Measurements from ENCODE around the gene PTX4.

The PTX4 gene

DNA sequence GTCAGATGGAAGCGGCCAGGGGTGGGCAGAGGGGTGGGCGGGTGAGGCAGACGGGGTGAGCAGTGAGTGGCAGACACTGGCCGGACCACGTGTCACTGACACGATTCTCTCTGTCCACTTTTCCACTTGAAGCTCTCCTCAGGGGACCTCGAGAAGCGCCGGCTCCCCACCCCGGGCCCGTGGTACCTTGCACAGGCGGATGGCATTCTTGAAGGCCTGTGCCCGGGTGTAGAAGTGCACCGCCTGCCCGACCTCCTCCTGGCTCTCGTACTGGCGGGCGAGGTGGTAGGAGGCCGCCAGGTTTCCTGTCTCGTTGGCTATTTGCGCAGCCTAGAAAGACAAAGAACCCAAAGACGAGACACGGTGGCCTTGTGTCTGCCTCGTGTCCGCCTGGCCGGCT lies 35.6 kb upstream of the PTX4 start:
- DNase-seq (ENCODE audit: low read depth in 3 of 3, low spot score in 1 of 3) = no peak

DNA sequence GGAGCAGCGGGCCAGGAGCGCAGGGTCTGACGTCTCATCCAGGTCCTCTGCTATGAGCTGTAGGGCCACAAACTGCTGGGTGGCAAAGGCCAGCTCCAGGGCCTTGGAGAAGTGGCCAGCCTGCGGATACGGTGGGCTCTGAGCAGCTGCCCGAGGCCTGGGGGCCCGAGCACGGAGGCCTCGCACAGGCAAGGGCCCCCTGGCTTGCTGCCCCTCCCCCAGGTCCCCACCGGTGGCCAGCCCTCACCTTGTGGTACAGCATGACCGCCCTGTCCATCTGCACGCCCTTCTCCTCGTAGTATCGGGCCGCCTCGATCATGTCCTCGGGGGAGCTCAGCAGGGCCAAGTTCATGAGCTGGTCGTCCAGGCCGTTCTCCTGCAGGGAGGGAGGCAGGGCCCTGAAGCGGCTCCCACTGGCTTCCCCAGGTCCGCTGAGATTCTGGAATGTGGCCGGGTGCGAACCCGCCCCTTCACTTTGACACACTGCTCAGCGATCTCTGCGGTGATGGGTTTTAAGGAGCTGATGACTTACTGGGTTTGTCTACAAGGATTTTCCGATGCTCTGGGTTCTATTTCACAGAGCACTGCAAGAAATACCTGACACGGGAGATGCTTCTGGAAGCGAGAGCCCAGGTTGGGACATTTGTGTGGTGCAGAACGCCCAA lies 35.0 kb upstream of the PTX4 start:
- no peak for DNase-seq (ENCODE audit: low read depth in 3 of 3, low spot score in 1 of 3)

DNA sequence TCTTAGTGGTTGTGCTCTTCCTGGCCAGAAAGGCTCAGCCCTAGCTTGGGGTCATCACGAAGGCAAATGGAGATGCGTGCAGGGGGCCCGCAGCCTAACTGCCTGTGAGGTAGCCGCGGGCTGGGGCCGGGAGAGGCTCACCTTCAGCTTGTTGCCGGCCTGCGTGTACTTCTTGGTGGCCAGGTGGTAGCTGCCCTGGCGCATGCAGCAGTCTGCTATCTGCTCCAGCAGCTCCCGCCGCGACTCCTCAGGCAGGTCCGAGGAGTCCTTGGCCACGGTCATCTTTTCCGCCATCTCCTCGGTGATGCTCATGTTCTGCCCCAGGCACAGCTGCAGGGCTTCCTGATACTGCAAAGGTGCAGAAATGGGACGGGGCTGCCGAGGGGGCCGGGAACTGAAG lies 31.7 kb upstream of the PTX4 start:
- DNase-seq (ENCODE audit: low read depth in 3 of 3, low spot score in 1 of 3) = no peak

DNA sequence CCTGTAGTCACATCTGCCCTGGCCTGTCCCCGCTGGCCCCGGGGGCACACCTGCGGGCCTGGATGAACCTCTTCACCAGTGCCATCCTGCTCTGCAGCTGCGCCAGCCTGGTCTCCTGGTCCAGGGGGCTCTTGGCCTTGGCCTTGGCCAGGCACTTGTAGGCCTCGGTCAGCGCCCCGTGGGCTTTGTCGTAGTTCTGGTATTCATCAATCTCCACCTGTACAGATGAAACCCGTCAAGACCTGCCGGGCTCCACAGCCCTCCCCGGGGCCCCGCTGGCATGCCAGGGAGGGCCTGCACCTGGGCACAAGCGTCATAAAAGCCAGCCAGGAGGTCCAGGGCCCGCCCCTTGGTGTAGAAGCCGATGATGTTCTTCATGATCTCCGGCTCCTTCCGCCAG lies 31.1 kb upstream of the PTX4 start:
- no peak for DNase-seq (ENCODE audit: low read depth in 3 of 3, low spot score in 1 of 3)

DNA sequence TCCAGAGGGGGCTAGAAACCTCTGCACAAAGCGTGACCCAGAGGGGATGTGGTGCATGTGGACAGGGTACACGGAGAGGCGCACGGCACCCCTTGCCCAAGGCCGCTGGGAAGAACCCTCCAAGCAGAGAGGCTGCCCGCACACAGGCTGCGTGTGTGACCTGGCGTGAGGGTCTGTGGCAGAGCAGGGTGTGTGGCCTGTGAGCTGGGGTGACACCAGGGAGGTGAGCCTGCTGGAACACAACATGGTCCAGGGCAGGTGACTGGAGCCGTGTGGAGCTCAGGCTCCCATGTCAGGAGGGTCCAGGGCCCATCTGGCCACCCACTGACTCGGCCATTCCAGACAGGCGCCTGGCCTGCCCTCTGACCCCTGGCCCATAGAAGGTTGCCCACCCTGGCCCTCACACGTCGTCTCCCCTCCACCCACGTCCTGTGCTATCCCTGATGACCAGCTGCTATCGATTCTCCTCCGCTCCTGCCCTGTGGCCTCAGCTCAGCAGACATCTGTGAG lies 29.9 kb upstream of the PTX4 start:
- no peak for DNase-seq (ENCODE audit: low read depth in 3 of 3, low spot score in 1 of 3)

DNA sequence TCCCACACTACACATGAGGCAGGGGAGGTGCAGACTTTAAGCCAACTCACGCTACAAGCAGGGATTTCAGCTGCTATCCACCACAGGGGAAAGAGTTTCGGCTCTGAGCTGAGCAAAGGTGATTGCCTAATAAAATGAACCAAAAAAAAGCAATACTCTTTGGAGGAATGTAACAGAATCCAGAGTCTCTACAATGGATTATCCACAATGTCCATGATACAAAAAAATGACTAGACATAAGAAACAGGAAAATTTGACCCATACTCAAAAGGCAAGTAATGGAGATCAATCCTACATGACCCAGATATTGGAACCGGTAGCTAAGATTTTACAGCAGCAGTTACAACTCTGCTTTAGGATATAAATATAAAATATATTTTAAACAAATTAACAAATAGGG lies 25.8 kb upstream of the PTX4 start:
- no peak for DNase-seq (ENCODE audit: low read depth in 3 of 3, low spot score in 1 of 3)

DNA sequence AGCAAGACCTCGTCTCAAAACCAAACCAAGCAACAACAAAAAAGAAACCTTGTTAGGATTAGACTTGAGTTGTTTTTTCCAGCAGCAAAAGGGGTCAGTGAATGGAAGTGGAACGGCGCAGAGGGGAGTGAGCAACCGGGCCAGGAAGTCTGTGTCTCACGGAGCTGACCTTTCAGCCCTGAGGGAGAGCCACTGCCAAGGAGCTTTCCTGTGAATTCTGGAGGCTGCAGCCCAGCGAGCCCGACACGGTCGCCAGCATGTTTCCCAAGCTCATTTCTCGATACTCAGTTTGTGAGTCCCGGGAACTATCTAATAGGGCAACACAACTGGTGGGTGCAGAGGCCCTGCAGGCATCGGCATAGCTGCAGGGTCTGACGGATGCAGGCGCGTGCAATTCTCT lies 24.0 kb upstream of the PTX4 start:
- DNase-seq (ENCODE audit: low read depth in 3 of 3, low spot score in 1 of 3) = no peak

DNA sequence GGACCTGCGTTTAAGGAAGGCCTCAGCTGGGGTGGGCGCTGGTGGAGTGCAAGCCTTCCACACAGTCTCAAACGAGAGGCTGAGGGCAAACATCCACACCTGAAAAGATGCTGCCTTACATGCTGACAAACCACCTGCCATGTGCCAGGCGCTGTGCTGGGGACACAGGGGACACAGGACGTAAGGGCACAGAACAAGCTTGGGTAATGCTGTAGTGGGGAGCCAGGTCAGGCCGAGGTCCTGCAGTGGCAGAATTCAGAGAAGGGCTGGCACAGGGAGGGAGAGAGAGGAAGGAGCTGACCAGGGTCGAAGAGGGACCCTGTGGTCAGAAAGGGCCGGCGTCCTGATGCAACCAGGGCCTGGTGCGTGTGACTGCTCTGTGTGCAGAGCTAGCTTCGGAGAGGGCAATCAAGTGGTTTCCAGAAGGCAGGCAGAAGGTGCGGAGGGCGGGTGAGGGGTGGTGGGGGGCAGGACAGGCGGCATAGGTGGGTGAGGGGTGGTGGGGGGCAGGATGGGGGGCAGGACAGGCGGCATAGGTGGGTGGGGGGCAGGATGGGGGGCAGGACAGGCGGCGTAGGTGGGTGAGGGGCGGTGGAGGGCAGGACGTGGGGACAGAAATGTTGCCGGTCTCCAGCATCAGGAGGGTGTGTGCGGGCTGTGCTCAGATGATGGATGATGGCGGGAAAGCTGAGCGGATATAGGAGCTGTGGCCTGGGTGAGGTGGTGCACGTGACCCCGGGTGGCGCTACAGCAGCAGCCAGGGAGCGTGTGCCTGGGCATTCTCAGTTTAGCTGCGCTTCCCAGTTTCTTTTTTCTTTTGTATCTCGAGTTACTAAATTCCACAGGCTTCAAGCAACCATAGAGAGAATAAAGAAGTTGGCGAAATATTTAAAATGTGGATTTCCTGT lies 23.2 kb upstream of the PTX4 start:
- no peak for DNase-seq (ENCODE audit: low read depth in 3 of 3, low spot score in 1 of 3)

DNA sequence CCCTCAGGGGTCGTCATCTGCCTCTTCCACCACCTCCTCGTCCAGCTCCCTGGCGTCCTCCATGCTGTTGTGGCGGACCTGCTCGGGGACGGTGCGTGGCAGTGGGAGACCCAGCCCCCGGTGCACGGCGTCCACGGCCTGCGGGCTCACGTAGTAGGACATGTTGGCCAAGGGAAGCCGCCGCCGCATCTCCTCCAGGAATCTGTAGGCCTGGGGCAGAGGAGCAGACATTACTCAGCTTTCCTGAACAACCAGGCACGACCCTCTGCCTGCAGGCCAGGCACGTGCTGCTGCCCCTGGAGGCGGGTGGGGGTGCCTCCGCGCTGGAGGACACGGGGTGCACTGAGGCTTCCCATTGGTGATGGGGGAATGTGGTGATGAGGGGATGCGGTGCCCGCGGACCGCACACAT lies 22.2 kb upstream of the PTX4 start:
- no peak for DNase-seq (ENCODE audit: low read depth in 3 of 3, low spot score in 1 of 3)

DNA sequence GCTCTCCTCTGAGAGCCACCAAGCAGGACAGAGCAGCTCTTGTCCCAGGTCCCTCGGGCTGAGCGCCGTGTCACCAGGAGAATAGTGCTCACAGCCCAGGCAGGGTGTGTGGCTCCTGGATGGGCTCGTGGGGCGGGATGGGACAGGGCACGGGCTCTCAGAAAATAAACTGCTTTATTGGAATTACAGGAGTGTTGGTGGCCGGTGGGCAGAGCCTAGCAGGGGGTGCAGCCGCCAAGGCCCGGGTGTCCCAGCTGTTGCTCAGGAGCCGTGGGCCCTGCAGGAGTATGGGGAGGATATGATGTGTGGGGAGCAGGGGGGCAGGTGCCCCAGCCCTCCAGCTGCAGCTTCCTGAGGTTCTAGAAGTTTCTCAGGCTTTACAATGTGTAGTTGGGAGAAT lies 21.5 kb upstream of the PTX4 start:
- DNase-seq (ENCODE audit: low read depth in 3 of 3, low spot score in 1 of 3) = no peak

DNA sequence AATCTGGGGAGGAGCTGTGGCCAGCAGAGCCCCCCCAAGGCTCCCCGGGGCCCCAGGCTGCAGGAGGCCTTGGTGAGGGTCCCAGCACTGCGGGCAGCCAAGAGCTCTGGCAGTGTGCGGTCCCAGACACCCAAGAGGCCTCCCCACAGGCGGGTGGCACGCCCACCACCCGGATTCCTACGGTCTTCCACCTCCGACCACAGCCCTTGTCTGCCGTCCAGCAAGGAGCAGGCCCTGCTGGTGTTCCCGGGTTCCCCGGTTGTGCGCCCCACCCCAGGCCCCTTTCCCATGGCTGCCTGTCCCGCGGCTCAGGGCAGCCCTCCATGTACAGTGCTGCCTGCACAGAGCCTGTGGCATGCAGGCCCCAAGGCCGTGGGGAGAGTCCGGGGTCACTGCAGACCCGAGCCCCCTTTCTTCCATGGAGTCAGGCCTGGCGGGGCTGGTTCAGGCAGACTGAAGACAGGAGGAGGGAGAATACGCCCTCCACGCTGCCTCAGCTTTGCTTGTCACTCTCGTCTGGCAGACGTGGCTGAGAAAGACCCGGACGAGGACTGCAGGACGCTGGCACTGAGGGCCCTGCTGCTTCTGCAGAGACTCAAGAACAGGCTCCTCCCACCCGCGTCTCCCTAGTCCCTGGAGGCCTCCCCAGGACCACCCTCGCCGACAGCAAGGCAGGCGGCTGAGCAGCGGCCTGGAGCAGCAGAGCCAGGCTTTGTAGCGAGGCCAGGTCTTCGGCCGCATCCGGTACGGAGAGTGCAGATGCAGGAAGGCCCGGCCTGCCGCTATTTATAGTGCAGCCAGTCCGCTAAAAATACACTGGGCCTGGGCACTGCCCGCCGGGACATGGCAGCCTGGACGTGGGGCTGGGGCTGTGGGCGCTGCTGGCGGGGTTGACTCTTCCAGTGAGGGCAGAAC lies 20.8 kb upstream of the PTX4 start:
- DNase-seq (ENCODE audit: low read depth in 3 of 3, low spot score in 1 of 3) = no peak

DNA sequence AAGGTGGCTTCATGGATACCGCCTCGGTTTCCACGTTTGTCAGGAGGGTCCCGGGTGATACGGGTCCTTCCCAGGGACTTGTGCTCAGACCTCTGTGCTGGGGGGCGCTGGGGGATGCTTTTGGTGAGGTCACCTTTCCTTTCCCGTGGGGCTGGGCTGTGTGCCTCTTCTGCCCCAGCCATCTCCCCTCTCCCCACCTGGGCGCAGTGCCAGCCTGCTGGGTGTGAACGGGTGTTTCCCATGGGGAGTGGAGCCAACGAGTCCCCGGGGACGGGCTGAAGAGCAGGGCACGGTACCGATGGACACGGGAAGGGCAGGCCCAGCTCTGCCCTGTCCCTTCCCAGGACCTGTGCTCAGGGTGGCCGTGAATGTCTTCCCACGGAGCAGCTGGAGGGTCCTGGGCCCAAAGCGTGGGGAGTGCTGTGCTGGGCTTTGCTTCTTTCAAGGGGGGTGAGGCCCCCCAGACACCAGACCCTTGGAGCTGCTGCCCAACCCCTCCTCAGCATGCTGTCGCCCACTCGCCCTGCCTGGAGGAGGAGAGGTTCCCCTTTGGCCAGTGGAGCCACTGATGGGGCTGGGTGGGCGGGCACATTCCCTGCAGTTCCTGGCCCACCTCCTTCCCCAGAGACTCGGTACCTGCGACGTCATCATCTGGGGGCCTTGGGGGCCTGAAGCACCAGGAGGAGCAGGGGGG lies 19.9 kb upstream of the PTX4 start:
- no peak for DNase-seq (ENCODE audit: low read depth in 3 of 3, low spot score in 1 of 3)

DNA sequence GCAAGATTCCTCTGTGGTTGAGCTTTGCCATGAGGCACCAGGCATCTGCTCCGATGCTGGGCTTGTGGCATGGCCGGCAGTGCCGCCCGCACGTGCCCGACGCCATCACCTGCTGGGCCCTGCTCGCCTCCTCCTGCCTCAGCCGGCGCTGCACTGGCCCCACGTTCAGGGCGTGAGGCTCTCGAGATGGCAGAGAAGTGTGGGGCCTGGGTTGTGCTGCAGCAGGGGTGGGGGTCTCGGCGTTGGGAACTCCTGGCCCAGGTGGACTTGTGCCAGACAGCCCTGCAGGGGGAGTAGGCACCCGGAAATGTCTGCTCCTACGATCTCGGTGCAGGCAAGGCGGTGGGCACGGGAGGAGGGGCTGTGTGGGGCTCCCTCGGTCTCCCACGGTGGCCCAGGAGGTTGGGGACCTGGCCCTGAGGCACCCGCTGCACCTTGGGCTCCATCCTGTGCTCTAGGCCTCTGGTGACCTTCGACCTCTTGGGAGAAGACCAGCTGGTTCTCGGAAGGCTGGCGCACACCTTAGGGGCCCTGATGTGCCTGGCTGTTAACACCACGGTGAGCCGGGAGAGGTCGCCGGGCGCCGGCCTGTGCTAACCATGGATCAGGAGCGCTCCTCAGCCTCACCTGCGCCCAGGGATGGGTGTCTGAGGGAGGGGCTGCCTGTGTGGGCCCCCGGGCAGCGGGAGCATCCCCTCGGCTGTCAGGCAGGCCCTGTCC lies 17.9 kb upstream of the PTX4 start:
- no peak for DNase-seq (ENCODE audit: low read depth in 3 of 3, low spot score in 1 of 3)

DNA sequence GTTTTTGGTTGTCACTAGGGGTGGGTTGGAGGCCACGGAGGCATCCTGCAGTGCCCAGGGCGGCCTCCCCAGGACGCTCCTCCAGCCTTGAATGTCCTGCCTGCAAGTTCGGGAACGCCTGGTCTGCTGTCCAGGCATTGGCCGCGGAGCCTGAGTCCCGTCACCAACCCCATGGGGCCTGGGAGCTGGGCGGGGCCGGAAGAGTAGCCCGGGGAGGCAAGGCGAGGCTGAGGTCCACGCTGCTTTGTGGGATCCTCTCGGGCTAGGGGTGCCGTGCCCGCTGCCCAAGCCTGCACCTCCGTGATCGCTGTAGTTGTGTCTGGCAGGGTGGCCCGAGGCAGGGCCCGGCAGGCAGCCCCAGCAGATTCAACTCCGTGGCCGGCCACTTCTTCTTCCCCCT lies 17.2 kb upstream of the PTX4 start:
- DNase-seq (ENCODE audit: low read depth in 3 of 3, low spot score in 1 of 3) = no peak

DNA sequence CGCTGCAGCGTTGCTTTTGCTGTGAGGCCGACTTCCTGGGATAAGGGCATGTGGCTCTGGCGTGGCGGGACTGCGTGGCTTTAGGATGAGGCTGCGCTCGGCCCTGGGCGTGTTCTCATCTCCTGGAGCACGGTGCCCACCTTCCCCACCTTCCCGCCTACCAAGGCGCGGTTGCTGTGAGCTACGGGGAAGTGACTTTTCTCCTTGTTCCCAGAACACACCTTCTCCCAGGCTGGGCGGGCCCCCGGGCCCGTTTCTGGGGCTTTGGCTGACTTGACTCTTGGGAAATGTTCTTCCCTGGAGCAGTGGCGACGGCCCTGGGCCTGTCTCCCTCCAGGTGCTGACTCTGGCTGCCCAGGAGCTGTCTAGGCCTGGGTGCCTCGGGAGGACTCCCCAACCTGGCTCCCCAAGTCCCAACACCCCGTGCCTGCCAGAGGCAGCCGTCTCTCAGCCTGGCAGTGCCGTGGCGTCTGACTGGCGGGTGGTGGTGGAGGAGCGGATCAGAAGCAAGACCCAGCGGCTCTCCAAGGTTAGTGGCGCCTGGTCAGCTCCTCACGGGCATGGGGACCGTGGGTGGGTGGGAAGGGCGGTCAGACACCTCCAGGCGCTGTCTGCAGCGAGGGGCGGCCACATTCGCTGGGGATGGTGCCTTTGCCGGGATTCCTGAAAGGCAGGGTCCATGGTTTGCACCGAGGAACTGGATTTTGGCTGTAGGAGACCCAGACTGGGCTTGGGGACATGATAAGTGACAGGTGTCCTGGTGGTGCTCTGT lies 16.5 kb upstream of the PTX4 start:
- no peak for DNase-seq (ENCODE audit: low read depth in 3 of 3, low spot score in 1 of 3)

DNA sequence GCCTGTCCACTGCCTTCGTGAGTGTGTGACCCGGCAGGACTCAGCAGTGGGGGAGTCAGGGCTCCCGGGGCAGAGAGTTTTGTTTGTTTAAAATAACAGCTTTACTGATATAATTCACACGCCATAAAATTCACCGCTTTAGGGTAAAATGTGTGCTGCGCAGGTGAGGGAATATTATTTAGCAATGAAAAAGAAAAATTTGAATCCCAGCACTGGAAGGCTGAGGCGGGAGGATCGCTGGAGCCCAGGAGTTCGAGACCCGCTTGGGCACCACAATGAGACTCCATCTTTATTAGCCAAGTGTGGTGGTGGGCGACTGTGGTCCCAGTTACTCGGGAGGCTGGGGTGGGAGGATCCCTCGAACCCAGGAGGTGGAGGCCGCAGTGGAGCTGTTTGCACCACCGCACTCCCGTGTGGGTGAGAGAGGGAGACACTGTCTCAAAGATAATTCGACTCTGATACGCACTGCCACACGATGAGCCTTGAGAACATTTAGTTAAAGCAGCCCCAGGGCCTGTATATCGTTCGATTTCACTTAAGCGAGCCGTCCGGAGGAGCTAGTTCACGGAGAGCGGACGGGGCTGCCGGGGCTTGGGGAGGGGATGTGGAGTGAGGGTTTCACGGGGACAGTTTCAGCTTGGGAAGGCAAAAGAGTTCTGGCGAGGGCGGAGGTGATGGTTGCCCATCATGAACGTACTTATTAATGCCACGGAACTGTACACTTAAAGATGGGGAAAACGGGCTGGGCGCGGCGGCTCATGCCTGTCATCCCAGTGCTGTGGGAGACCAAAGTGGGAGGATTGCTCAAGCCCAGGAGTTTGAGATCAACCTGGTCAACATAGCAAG lies 14.6 kb upstream of the PTX4 start:
- DNase-seq (ENCODE audit: low read depth in 3 of 3, low spot score in 1 of 3) = no peak

DNA sequence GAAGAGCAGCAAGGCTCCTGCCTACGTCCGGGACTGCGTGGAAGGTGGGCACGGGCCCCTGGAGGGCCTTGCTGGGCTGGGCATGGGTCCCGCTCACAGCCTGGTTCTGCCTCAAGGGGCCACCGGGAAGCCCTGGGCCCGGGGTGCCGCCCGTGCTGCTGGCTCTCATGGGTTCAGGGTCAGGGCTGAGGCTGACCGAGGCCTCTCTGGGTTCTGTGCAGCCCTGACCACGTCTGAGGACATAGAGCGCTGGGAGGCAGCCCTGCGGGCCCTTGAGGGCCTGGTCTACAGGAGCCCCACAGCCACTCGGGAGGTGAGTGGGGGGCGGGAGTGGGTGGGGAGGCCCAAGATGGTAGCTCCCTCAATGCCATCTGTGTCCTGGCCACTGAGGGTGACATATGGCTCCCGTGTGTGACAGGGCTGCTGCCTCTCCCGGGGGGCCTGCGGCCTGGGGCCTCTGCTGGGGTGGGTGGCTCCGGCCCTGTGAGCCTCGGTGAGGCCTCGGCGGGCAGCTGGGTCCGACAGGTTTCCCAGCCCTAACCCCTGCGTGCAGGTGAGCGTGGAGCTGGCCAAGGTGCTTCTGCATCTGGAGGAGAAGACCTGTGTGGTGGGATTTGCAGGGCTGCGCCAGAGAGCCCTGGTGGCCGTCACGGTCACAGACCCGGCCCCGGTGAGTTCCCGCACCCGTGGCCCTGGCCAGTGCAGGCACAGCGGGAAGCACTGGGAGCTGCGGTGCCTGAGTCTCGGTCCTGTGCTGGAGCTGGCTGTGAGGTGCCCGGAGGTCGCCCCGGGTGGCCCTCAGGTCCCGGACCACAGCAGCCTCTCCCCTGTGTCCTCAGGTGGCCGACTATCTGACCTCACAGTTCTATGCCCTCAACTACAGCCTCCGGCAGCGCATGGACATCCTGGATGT lies 13.6 kb upstream of the PTX4 start:
- no peak for DNase-seq (ENCODE audit: low read depth in 3 of 3, low spot score in 1 of 3)

DNA sequence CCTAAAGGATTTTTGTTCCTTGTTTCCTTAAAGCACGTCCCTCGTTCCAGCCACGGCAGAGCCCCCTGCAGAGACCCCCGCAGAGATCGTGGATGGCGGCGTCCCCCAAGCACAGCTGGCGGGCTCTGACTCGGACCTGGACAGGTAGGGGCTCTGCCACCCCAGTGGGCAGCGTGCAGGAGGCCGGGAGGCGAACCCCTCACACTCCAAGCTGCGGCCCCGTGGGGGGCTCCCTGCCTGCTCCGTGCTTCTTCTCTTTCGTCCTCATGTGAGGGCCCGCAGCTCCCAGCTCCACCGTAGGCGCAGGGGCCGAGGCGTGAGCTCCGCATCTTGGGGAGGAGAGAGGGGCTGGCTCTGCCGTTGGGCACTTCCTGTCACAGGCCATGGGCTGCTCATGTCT lies 12.9 kb upstream of the PTX4 start:
- DNase-seq (ENCODE audit: low read depth in 3 of 3, low spot score in 1 of 3) = no peak

Measured in stimulated activated CD4-positive, alpha-beta T cell treated with anti-CD3 and anti-CD28 coated beads, TNF-alpha, amount 100 ng/mL, for 1 hour (primary cell).